NCI-H510A treated with DMSO at 0.1 percent for 48 hours (cell line): ENCODE data around the gene UBA5.

Experiments used
- DNase-seq: peaks from one replicate; lab custom pipeline; 2025; lab: John Stamatoyannopoulos, UW

Gene UBA5

GRCh38 chr3:132654190-132654589 is 5.9 kb upstream of the UBA5 start:
- no peak for DNase-seq

GRCh38 chr3:132654721-132655120 is 5.4 kb upstream of the UBA5 start:
- no peak for DNase-seq

GRCh38 chr3:132655471-132655870 is 4.7 kb upstream of the UBA5 start:
- no peak for DNase-seq

GRCh38 chr3:132657869-132658747 is 2.0 kb upstream of the UBA5 start:
- DNase-seq = no peak

- peak; percentile 4 for DNase-seq
Observed at GRCh38 chr3:132659000-132659364, 1.1 kb upstream of the UBA5 start.

- DNase-seq = no peak
Observed at GRCh38 chr3:132659365-132660051, 621 bp upstream of the UBA5 start, which contains the start of gene ACAD11. ACAD11 (minus strand) TSS chr3:132659809; CDS start chr3:132659751, 58 bp downstream.

- DNase-seq = peak; percentile 18
Observed at GRCh38 chr3:132660811-132661070, 612 bp downstream of the UBA5 start.

GRCh38 chr3:132661101-132661500 is 972 bp downstream of the UBA5 start:
- DNase-seq = peak; percentile 6

GRCh38 chr3:132662212-132662611 is 2.1 kb downstream of the UBA5 start:
- DNase-seq = peak; percentile 7

GRCh38 chr3:132665230-132665745 is 5.2 kb downstream of the UBA5 start:
- DNase-seq = no peak

- no peak for DNase-seq
Observed at GRCh38 chr3:132669256-132669777, 9.2 kb downstream of the UBA5 start.

- no peak for DNase-seq
Observed at GRCh38 chr3:132675408-132675807, 15.3 kb downstream of the UBA5 start.

- no peak for DNase-seq
Observed at GRCh38 chr3:132679911-132680310, 19.8 kb downstream of the UBA5 start.

- DNase-seq = no peak
Observed at GRCh38 chr3:132681421-132681820, 21.3 kb downstream of the UBA5 start.

GRCh38 chr3:132682201-132682600 is 22.1 kb downstream of the UBA5 start:
- DNase-seq = no peak

GRCh38 chr3:132690040-132690439 is 29.9 kb downstream of the UBA5 start:
- no peak for DNase-seq

GRCh38 chr3:132694991-132695390 is 34.9 kb downstream of the UBA5 start:
- no peak for DNase-seq

- no peak for DNase-seq
Observed at GRCh38 chr3:132695422-132695821, 35.3 kb downstream of the UBA5 start.

GRCh38 chr3:132703733-132704132 is 43.6 kb downstream of the UBA5 start:
- no peak for DNase-seq

GRCh38 chr3:132709761-132710160 is 49.6 kb downstream of the UBA5 start:
- DNase-seq = no peak

- no peak for DNase-seq
Observed at GRCh38 chr3:132710311-132710710, 50.2 kb downstream of the UBA5 start.

GRCh38 chr3:132713977-132714727 is 54.0 kb downstream of the UBA5 start:
- DNase-seq = no peak
